Activated naive CD8-positive, alpha-beta T cell treated with anti-CD3 and anti-CD28 coated beads, Interleukin-2, amount 50 U/mL, for 24 hours (primary cell): ENCODE measurements around the gene APBA3.
A peak's percentile ranks its signal among the peaks of the same experiment; 100 is the strongest.
"Not testable (repeated sequence)": the region's sequence is repeated elsewhere in the genome, so short reads cannot be mapped to it uniquely, and the experiment has no call there.

Experiments
- ATAC-seq: fragments of 150-1000 bp; cut with Tn5 transposase; one replicate; pipeline ENCODE4 v1.10.0; 2021
- DNase-seq: peaks from one replicate; pipeline ENCODE4 v3.0.0; 2021
- H3K27ac Mint-ChIP-seq: one replicate; pipeline ENCODE4 v1.8.0; 2021; ENCODE audit warnings: mild to moderate bottlenecking, mixed read lengths
- H3K27me3 Mint-ChIP-seq: one replicate; pipeline ENCODE4 v1.8.0; 2021; ENCODE audit warnings: mixed read lengths
- H3K36me3 Mint-ChIP-seq: one replicate; pipeline ENCODE4 v1.8.0; 2021; ENCODE audit warnings: low read depth, mixed read lengths
- H3K4me1 Mint-ChIP-seq: one replicate; pipeline ENCODE4 v1.8.0; 2021; ENCODE audit warnings: mixed read lengths
- H3K4me3 Mint-ChIP-seq: one replicate; pipeline ENCODE4 v1.8.0; 2021; ENCODE audit warnings: mild to moderate bottlenecking, moderate library complexity, mixed read lengths
- H3K9me3 Mint-ChIP-seq: one replicate; pipeline ENCODE4 v1.8.0; 2021; ENCODE audit warnings: mixed read lengths

APBA3 gene

DNA sequence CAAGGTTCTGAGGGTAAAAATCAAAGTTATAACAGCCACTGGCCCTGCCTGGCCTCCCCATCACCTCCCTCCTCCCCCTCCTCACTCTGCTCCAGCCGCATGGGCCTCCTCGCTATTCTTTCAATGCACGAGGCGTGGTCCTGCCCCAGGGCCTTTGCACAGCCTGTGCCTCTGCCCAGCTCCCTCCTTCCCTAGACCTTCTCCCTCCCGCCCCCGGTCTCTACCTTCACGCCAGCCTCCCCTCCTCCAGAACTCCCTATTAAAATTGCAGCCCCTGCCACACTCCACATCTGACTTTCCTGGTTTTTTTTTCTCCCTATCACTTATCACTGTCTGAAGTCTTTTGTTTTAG is 7.2 kb upstream of the APBA3 start:
- ATAC-seq (no peak), DNase-seq (no peak)
- Mint-ChIP-seq H3K36me3 (peaks cover 3% of the 10 kb centered on the region), H3K27me3 (no peaks in the 10 kb centered on the region), H3K4me3 (no peak overlapping the region), H3K27ac (no peak overlapping the region), H3K9me3 (no peaks in the 10 kb centered on the region), H3K4me1 (peaks cover 8% of the 10 kb centered on the region)

DNA sequence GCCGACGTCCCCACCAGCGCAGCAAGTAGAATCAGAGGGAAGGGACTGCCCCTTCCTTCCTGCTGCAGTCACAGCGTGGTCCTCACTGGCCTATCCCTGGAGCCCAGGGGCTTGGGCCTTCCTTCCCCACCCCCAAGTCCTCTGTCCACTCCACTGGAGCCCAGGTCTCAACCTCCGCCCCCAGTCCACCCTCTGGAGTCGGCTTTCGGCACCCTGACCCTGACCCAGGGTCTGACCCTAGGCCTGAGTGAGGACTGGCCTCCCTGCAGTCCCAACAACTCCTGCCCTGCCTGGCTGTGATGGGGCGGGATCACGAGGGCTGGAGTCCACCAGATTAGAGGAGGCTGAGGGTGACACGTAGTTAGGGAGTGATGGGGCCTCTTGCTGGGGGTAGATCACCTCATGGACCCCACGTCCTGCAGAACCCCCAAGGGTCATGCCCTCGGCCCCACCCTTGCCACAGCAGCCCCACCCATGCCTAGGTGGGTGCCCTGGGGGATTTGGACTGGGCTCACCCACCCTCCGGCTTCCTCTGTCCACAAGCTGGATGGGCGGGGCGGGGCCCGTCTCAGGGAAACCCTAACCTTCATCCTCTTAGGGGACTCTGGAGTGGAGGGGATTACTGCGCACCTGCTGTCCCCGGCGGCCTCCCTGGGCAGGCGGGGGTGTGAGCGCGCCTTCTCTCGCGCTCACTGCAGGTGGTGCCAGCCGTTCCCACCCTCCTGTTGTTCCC is 6.7 kb upstream of the APBA3 start:
- DNase-seq (no peak), ATAC-seq (no peak)
- H3K9me3 Mint-ChIP-seq: no peaks in the 10 kb centered on the region
- peaks cover 10% of the 10 kb centered on the region for H3K4me1 Mint-ChIP-seq
- no peaks in the 10 kb centered on the region for H3K27me3 Mint-ChIP-seq
- H3K36me3 Mint-ChIP-seq: peaks cover 3% of the 10 kb centered on the region
- no peak overlapping the region for H3K4me3 Mint-ChIP-seq
- no peak overlapping the region for H3K27ac Mint-ChIP-seq

DNA sequence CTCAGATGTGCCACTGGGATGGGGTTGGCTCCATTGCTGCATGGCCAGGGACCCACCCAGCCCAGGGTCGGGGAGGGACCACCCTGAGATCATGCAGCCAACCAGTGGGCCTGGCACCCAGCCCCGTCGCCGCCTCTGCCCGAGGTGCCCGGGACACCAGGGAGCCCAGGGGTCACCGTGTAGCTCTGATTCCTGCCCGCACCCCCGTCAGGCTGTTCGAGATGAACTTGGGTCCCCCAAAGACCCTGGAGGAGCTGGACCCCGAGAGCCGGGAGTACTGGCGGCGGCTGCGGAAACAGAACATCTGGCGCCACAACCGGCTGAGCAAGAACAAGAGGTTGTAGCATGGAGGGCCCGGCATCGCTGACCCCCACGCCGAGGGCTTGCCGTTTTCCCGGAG is 5.6 kb upstream of the APBA3 start:
- Mint-ChIP-seq H3K36me3 (peaks cover 10% of the 10 kb centered on the region), H3K4me3 (no peak overlapping the region), H3K27me3 (peaks cover 3% of the 10 kb centered on the region), H3K4me1 (peaks cover 20% of the 10 kb centered on the region), H3K27ac (peak overlapping the region; percentile 72), H3K9me3 (no peaks in the 10 kb centered on the region)
- no peak for ATAC-seq
- no peak for DNase-seq

DNA sequence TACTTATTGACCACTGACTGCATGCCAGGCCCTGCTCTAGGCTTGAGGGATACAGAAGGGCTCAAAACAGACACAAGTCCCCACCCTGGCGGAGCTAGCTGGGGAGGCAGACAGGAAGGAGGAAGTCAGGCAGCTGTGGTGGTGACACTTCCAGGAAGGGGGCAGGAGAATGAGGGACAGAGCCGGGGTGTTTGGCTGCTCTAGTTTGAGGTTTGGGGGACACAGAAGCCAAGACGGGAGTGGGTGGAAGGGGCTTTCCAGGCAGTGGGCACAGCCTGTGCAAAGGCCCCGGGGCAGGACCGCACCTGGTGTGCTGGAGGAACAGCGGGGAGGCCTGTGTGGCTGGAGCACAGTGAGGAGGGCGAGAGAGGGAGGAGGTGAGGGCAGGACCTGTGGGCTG is 5.0 kb upstream of the APBA3 start:
- Mint-ChIP-seq H3K27me3 (peaks cover 3% of the 10 kb centered on the region), H3K27ac (peak overlapping the region; percentile 72), H3K9me3 (no peaks in the 10 kb centered on the region), H3K36me3 (peaks cover 10% of the 10 kb centered on the region), H3K4me3 (peak overlapping the region; percentile 18), H3K4me1 (peaks cover 25% of the 10 kb centered on the region)
- DNase-seq (peak; percentile 44), ATAC-seq (no peak)

DNA sequence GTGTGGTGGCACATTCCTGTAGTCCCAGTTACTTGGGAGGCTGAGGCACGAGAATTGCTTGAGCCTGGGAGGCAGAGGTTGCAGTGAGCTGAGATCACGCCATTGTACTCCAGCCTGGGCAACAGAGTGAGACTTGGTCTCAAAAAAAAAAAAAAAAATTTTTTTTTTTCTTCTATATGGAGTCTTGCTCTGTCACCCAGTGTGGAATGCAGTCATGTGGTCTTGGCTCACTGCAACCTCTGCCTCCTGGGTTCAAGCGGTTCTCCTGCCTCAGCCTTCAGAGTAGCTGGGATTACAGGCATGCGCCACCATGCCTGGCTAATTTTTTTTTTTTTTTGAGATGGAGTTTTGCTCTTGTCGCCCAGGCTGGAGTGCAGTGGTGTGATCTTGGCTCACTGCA is 4.3 kb upstream of the APBA3 start:
- DNase-seq, H3K9me3 Mint-ChIP-seq, H3K4me3 Mint-ChIP-seq, H3K27me3 Mint-ChIP-seq, ATAC-seq, H3K27ac Mint-ChIP-seq: not testable (repeated sequence)
- H3K4me1 Mint-ChIP-seq: peaks cover 33% of the 10 kb centered on the region
- H3K36me3 Mint-ChIP-seq: peaks cover 13% of the 10 kb centered on the region

DNA sequence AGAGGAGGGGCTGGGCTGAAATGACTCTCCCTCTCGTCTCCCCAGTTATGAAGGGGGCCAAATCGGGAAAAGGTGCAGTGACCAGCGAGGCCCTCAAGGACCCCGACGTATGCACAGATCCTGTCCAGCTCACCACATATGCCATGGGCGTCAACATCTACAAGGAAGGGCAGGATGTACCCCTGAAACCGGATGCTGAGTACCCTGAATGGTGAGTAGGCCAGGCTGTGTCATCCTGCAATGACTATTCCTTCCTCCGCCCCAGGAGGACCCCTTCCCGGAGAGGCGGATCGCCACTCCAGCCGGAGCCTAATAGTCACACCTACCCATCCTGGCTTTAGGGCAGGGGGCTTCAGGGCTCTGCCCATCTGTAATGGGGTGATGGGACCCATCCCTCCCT is 3.6 kb upstream of the APBA3 start:
- H3K4me1 Mint-ChIP-seq: peaks cover 38% of the 10 kb centered on the region
- H3K4me3 Mint-ChIP-seq: no peak overlapping the region
- ATAC-seq (no peak), DNase-seq (no peak)
- peaks cover 13% of the 10 kb centered on the region for H3K36me3 Mint-ChIP-seq
- no peak overlapping the region for H3K27ac Mint-ChIP-seq
- peaks cover 3% of the 10 kb centered on the region for H3K27me3 Mint-ChIP-seq
- H3K9me3 Mint-ChIP-seq: no peaks in the 10 kb centered on the region

DNA sequence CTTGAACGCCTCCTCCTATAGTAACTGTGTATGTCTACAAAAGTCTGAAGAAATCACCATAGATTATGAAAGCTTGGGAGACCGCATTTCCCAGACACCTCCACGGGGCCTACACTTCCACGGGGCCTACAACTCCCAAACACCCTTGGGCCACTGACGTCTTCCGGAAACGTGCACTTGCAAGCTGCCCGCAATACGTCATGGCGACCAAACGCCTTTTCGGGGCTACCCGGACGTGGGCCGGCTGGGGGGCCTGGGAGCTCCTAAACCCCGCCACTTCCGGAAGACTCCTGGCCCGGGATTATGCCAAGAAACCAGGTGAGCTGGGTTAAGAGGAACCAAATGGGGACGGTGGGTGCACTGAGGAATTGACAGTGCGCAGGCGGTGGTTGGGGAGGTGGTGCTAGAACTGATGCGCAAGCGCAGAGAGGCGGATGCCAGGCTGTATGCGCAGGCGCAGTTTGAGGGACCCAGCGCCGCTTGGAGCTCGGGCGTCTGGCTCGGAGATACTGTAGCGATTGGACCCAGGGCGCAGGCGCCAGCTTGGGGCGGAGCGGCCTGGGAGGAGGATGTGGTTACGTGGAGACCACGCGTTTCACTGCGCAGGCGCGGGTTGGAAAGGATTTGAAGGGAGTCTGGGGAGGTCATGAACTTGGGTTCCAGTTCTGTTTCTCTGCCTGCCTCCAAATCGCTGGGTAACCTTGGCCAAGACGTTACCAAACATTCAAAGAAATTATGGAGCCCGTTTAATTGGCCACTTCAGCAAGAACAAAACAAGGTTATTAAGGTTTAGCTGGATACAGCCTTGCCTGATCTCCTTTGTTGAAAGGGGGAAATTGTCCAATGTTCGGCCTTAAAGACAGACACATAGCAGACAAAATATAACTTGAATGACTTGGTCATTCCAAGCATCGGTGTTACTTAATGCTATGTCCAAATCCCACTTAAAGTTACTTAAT is 1.3 kb upstream of the APBA3 start, which contains the start of gene MRPL54:
Gene MRPL54, plus strand, starts transcription at position 182 of the 959 bp plus-strand sequence. Its CDS starts 19 bp downstream, at position 201.
- H3K36me3 Mint-ChIP-seq: peaks cover 13% of the 10 kb centered on the region
- ATAC-seq (peak; percentile 87), DNase-seq (peak; percentile 100)
- peak within 1 kb of the TSS; percentile 95 for H3K4me3 Mint-ChIP-seq
- H3K27ac Mint-ChIP-seq: peak within 1 kb of the TSS; percentile 100
- no peaks in the 10 kb centered on the region for H3K9me3 Mint-ChIP-seq
- peaks cover 50% of the 10 kb centered on the region for H3K4me1 Mint-ChIP-seq
- H3K27me3 Mint-ChIP-seq: peaks cover 3% of the 10 kb centered on the region

DNA sequence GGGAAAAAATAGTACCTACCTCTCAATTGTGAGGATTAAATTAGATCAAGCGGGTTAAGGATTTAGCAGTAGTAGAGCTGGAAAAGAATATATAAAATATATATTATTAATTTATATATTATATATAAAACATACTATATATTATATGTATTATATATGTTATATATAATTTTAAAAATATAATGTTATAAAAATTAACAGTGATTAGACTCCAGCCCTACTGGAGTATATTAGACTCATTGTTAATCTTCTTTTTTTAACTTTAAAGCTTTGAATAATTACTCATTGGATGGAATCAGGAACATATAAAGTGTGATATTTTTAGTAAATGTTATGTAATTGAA is 610 bp upstream of the APBA3 start:
- Mint-ChIP-seq H3K36me3 (peaks cover 13% of the 10 kb centered on the region), H3K4me3 (peak overlapping the region; percentile 95), H3K4me1 (peaks cover 50% of the 10 kb centered on the region), H3K27me3 (peaks cover 3% of the 10 kb centered on the region), H3K9me3 (no peaks in the 10 kb centered on the region), H3K27ac (peak overlapping the region; percentile 100)
- DNase-seq: no peak
- ATAC-seq: no peak

DNA sequence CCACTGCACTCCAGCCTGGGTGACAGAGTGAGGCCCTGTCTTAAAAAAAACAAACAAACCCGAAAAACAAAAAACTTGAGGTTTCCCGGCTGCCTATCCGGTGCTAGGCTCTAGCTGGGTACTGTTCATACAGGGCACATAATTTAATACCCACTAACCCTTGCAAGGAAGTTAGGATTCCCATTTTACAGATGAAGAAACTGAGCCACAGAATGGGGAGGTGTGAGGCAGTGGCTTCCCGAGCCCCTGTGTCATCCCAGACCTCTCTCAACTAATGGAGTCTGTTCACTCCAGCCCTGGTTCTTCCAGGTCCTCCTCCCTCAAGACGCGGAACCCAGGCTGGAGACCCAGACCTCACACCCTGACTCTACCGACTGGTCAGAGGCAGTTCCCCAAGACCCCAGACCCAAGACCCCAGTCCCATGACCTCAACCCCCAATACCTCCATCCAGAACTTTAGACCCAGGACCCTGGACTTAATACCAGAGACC is 576 bp downstream of the APBA3 start:
- Mint-ChIP-seq H3K36me3 (peaks cover 10% of the 10 kb centered on the region), H3K9me3 (no peaks in the 10 kb centered on the region), H3K27ac (peak overlapping the region; percentile 100), H3K4me1 (peaks cover 45% of the 10 kb centered on the region), H3K4me3 (peak overlapping the region; percentile 95), H3K27me3 (peaks cover 3% of the 10 kb centered on the region)
- ATAC-seq (no peak), DNase-seq (peak; percentile 11)

DNA sequence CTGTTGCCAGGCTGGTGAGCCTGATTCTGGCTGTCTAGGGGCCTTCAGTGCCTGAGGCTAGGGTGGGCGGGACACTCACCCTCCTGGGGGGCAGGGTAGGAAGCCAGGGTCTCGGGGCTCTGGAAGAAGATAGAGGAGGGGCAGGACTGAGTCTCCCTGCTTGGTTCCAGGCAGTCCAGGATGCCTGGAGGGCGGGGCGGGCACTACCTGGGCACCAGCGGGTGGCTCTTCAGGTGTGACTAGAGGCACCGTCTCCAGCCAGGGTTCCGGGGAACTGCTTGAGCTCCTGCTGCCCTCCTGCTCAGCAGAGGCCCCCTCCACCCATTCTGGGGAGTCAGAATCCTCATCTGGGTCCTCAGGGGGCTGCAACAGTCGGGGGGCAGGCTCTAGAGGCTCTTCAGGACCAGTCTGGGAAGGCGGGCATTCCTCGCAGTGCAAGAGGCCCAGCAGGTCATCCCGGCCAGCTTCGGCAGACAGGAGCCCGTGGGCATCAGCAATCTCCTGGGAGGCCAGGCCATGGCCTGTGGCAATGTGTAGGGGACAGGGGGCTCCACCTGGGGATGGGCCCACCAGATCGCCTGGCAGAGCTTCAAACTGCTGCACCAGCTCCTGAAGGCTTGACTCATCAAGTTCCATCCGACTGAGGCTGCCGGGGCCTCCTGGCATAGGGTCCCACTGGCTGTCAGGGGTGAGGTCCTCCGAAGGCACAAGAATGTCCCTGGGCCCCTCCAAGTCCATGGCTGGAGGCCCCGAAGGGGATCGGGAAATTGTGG is 1.8 kb downstream of the APBA3 start:
- DNase-seq: no peak
- Mint-ChIP-seq H3K9me3 (no peaks in the 10 kb centered on the region), H3K4me3 (no peak overlapping the region), H3K36me3 (peaks cover 16% of the 10 kb centered on the region), H3K27me3 (peaks cover 3% of the 10 kb centered on the region), H3K4me1 (peaks cover 53% of the 10 kb centered on the region), H3K27ac (no peak overlapping the region)
- ATAC-seq: no peak

DNA sequence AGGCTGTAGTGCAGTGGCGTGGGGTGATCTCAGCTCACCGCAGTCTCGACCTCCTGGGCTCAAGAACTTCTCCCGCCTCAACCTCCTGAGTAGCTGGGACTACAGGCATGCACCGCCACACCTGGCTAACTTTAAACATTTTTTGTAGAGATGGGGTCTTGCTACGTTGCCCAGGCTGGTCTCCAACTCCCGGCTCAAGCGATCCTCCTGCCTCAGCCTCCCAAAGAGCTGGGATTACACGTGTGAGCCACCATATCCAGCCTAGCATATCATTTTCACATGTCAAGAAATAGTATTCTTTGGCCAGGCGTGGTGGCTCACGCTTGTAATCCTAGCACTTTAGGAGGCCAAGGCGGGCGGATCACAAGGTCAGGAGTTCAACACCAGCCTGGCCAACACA is 3.2 kb downstream of the APBA3 start:
- peaks cover 16% of the 10 kb centered on the region for H3K36me3 Mint-ChIP-seq
- not testable (repeated sequence) for DNase-seq, H3K27ac Mint-ChIP-seq, H3K9me3 Mint-ChIP-seq, ATAC-seq, H3K4me3 Mint-ChIP-seq, H3K27me3 Mint-ChIP-seq
- H3K4me1 Mint-ChIP-seq: peaks cover 52% of the 10 kb centered on the region

DNA sequence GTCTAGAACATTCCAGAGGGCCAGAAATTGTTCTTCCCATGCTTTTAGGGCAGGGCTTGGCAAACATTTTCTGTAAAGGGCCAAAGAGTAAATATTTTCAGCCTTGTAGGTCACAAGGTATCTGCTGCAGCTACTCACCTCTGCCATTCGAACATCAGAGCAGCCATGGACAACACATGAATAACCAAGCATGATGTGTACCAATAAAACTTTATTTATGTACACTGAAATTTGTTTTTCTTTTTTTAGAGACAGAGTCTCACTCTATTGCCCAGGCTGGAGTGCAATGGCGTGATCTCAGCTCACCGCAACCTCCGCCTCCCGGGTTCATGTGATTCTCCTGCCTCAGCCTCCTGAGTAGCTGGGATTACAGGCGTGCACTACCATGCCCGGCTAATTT is 3.8 kb downstream of the APBA3 start:
- H3K4me3 Mint-ChIP-seq, ATAC-seq, DNase-seq, H3K27ac Mint-ChIP-seq, H3K9me3 Mint-ChIP-seq, H3K27me3 Mint-ChIP-seq: not testable (repeated sequence)
- H3K4me1 Mint-ChIP-seq: peaks cover 46% of the 10 kb centered on the region
- peaks cover 11% of the 10 kb centered on the region for H3K36me3 Mint-ChIP-seq

DNA sequence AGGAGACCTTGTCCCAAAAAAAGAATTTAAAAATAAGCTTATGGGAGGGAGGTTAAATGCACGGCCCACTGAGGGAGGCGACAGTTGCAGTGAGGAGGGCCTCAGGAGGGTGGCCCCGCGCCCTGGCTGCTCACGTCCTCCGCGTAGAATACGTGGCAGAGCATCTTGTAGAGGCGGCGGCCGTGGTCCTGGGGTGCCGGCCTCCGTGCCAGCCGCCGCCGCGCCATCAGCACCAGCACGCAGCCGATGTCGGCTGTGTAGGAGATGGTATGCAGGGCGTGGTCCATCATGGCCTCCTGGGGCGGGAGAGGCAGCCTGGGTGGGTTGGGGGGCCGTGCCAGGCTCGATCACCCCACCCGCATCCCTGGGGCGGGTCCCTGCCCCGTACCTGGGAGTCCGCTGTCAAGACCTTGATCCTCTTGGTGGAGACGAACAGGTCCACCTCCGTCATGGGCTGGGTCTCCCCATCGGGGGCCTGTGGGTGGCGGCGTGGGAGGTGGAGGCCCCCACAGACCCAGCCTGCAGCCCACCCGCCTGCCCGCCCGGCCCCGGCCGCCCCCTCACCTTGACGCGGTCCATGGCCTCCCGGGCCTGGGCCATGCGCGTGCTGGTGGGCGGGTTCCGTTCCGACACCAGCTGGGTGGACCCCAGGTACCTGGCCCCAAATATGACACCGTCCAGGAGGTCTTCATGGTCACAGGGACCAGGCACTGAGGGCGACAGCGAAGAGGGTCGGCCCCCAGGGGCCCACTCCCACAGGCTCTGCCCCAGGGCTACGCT is 7.7 kb downstream of the APBA3 start:
- Mint-ChIP-seq H3K9me3 (no peaks in the 10 kb centered on the region), H3K36me3 (peaks cover 13% of the 10 kb centered on the region), H3K27ac (no peak overlapping the region), H3K4me3 (no peak overlapping the region), H3K4me1 (peaks cover 12% of the 10 kb centered on the region), H3K27me3 (no peaks in the 10 kb centered on the region)
- ATAC-seq (no peak), DNase-seq (no peak)

DNA sequence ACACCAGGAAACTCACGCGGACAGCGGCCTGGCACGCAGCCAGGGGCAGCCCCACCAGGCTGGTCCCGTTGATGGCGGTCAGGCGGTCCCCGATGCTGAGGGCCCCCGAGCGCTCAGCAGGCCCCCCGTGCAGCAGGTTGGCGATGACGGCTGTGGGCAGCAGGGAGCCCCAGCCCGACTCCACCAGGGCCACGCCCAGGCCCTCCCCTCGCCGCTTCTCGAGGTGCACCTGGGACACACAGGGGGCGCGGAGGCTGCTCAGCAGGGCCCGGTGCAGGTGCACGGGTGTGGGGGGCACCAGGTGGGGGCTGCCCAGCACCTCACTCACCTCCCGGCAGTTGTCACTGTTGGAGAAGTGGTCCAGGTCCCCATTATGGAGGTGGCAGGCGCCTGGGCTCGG is 9.0 kb downstream of the APBA3 start:
- H3K4me3 Mint-ChIP-seq: no peak overlapping the region
- H3K27ac Mint-ChIP-seq: no peak overlapping the region
- H3K36me3 Mint-ChIP-seq: peaks cover 13% of the 10 kb centered on the region
- no peaks in the 10 kb centered on the region for H3K27me3 Mint-ChIP-seq
- DNase-seq (no peak), ATAC-seq (no peak)
- H3K9me3 Mint-ChIP-seq: no peaks in the 10 kb centered on the region
- peaks cover 12% of the 10 kb centered on the region for H3K4me1 Mint-ChIP-seq
